ENCODE measurements around the gene NCBP2L.

The NCBP2L gene

DNA sequence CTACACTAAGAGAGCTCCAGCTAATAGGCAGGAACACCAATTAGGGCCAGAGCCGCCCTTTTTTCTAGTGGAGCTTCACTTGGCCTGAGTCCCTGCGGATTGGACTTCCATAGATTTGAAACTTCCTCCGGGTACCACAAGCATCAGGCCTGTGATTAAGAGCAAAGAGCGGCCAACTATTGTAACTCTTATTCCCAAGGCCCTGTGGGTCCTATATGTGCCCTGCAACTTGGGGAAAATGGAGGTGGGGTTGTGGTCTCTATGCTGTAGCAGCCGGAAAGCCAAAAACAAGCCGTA, at the start of gene NCBP2L:
TSS of gene NCBP2L (plus strand) at position 198 of the 297 bp plus-strand sequence. CDS start 16,488 bp downstream, outside the sequence.
- no peak for DNase-seq

DNA sequence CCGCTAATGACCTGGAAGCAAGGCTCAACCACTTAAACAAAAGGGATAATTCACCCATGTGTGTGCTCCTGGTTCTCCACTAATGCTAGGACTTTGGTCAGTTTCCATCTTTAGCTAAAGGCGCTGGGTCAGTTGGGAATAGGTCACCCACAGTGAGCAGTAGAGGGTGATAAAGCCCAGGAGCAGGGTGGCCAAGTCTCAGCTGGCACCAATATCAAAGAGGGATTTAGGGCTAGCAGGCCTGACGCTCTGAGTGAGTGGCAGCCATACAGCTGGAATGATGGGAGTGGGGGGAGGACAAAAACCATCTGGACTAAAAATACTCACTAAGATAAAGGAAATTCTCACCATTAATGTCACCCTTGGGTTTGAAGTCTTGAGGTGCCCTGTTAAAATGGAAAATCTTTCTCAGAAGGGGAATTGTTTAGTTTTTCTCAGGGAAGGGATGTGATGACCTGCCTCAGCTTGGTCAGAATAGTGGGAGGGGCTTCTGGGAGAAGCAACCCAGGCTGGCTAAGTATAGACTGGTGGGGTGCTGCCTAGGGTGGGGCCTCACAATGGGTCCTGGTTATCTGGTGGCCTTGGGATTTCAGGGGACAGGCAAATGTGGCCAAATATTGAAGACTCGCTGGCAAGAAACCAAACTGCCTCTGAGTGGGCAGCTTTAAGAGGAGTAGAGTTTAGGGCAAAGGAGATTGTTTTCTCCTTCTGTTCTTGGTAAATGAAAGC, 49.0 kb upstream of the NCBP2L start:
- no peak for DNase-seq

GRCh38 chrX:107729558-107730297, 47.8 kb upstream of the NCBP2L start:
- peak; percentile 9 for DNase-seq

DNA sequence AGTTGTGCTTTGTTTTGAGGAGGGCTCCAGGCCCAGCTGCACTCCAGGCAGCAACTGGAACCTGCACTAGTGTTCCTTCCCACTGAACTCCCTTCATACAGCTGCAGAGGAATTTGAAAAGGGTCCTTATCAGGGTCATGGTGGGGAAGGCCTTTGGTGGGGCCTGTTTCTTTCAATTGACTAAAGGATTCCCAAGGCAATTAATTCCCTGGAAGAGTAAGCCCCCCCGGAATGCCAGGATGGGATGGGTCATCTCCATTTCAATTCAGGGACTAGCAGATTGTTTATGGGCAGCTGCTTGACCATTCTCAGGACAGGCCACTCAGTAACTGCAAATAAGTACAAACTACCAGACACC, 47.3 kb upstream of the NCBP2L start:
- no peak for DNase-seq

- no peak for DNase-seq
Observed at GRCh38 chrX:107730991-107731766, 46.4 kb upstream of the NCBP2L start.

- no peak for DNase-seq
Observed at GRCh38 chrX:107731831-107732502, 45.6 kb upstream of the NCBP2L start.

- no peak for DNase-seq
Observed at GRCh38 chrX:107733686-107734085, 43.8 kb upstream of the NCBP2L start.

- DNase-seq = no peak
Observed at GRCh38 chrX:107734646-107735045, 42.9 kb upstream of the NCBP2L start.

DNA sequence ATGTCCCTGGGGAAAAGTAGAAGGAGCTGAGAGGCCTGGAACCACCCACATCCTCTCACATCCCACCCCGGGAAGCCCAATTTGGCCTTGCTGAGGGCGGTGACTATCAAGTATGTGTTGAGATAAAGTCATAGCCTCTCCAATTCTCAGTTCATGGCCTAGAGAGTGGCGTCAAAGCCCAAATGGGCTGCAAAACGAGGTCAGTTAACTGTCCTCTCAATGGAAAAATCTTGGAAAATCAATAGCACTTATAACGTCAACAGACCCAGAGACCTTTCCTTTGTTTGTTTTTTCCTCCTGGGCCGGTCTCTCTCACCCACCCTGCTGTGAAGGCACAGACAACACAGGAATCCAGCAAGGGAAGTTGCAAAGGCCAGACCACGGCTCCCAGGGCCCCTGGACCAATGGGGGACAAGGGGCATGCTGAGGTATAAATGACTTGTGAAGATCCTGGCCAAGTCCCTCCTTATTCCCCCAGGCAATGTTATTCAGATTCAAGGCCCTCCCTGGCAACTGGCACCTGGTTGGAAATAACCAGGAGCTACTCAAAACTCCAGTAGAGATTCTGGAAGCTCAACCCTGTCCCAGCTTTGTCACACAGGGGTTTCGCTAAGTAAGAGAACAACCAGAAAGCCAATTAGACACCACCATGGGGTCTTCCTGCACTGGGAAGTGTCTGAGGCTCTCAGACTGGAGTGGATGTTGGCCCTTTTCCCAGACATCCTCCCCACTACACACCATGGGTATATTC, 40.6 kb upstream of the NCBP2L start:
- no peak for DNase-seq

DNA sequence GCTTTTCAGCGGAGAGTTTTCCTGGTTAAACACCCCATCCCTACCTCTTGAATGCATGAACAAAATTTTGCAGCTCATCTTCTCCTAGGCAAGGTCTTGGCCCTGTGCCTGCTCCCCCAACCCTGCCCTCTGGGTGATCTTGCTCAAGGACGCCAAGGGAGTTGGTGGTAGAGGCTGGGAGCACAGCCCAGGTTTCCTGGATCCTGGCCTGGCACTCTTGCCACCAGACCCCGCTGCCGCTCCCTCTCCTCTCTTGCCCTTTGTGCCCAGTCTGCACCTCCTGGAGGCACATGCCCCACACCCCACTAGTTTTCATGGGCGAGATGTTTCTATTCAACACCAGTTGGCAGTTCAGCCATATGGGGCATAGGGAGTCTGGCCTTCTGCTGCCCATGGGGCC, 39.3 kb upstream of the NCBP2L start:
- no peak for DNase-seq

- no peak for DNase-seq
Observed at GRCh38 chrX:107738768-107739167, 38.8 kb upstream of the NCBP2L start.

DNA sequence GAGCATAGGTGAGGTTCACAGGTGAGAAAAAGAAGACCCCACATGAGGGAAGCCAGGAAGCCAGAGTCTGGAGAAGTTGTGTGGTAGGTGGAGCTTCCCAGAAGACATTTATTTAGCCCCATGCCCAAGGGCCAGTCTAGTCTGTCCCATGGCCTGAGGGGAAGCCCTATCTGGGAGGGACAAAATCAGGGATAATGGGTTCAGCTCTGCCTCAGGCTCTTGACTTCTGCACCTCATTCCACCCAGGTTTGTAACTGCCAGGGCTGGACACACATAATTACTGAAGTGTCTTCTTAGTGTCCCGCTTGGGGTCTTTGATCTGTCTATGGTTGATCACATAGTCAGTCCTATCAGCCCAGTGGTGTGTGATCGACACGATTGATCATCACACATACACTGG, 38.0 kb upstream of the NCBP2L start:
- no peak for DNase-seq

- DNase-seq = peak; percentile 2
Observed at GRCh38 chrX:107741404-107741790, 36.1 kb upstream of the NCBP2L start.

DNA sequence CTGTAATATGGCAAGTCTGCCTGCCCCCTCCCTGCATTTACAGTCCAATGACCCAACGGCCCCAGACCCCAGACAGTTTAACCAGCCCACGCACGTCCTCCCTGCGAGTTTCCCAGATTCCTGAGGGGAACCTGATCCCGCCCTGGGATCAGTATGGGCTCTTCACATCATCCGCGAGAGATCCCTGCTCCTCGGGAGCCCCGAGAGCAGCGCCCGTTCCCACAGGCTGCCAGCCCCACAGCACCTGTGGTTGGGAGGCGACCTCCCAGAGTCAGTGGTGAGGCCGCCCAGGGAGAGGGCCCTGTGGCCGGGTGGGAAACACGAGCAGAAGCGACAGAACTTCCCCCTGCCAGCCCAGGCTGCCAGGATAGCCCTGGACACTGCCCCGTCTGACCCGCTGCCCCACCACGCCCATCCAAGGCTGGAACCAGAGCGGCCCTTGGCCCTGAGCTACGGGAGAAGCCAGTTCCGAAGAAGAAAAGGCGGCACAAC, 34.8 kb upstream of the NCBP2L start:
- no peak for DNase-seq

DNA sequence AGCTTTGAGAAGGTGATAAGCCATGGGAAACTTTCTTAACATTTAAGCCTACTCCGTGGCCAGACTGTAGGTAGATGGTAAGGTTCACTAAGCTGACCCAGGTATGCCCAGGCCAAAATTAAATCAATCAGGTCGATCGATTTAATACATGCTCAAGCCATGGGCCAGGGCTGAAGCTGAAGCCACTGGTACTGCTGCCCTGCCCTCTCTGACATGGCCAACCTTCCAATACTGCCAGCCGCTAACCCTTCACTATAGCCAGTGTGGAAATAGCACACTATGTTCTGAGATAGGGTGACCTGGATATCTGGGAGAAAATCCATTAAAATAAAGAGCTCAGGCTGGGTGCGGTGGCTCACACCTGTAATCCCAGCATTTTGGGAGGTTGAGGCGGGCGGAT, 33.5 kb upstream of the NCBP2L start:
- DNase-seq = no peak

DNA sequence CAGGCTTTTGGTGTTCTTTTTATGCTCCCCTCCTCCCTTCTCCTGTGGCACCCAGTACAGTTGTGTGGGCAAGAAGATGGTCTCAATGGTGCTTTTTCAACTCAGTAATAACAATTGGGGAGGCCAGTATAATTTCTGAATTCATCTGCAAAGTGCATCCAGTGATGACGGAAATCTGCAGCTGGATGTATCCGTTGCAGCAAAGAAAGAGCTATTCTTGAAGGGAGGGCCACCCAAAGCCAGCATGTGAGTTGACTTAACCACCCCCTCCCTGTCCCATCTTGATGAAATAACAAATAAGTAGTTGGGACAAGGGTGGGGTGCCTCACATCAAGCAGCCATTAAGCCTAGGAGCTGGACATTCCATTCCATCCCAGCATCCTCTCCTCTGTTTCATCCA, 32.7 kb upstream of the NCBP2L start:
- no peak for DNase-seq

DNA sequence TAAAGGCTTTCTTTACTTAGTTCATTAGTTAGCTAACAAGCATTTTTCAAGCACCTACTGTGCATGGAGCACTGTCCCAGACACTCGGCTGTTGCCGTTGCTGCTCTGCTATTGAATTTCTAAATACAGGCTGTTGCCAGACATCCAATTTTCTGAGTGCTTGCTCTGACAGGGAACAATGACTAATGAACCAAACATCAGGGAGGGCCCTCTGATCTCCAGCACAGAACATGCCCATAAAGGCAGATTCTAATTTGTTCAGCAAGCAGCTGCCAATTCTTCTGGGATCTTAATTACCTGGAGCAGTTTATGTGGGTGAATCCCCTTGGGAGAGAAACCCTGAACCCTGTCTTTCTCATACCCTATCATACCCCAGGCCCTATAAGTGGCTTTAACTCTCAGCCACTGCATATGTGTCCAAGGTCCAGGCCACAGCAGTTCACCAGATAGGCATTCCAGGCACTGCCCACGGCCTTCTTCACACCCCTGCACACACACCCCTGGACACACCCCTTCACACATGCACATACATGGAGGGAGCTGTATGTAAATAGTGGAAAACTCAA, 29.9 kb upstream of the NCBP2L start:
- no peak for DNase-seq

DNA sequence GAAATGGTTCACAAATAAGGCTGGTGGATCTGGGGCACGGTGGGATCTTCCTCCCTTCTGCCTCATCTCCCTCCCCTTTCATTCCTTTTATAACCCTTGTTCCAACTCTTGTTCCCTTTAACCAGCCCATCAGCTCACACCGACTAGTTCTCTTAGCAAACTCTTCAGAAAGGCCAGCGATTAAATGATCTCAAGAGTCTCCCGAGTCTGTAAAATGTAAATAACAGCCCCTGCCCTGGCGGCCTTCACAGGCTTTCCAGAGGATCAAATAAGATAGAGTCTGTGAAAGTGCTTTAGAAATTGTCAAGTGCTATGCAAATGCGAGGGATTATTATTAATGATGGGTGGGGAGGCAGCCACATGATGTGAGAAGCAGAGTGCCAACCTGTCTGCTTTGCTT, 29.0 kb upstream of the NCBP2L start:
- no peak for DNase-seq

DNA sequence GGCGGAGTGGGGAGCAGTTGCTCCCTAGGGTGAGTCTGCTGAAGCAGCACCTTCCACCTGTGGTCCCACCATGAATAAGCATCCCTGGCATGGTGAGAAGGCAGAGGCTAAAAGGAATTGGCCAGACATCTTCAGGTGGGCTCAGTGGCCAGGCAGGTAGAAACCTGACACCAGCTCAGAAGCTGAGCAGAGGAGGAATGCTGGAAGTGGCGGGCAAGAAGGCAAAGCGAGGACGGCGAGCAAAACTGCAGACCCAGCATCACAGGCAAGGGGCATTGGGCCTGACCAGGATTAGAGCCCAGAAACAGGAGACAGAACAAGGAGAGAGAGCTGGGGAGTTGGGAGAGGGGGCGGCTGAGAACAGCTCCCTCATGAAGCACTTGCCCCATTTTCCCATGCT, 27.3 kb upstream of the NCBP2L start:
- DNase-seq = no peak

DNA sequence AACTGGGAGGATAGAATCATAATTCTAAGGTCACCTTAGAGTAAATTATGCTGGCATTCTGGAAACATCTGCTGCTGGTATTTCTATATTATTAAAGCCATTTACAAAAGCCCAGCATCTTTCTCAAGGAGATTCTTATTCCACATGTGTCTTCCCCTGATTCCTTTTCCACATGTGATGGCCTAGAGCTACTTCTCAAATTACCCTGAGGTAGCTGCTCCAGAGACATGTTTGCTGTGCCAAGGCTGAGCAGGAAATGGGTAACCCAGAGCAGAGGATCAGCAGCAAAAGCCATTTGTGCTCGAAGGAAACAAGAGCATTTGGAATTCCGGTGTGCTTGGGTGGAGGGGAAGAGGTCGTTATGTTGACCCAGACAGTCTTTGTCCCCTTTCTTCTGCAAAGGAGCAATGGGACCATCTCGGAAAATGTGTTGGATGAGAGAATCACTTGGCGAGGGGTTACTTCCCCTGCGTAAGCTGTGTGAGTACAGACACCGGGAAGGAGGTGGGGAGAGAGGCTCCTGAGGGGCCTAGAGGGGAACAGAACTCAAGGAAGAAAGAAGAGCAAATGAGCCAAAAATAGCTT, 26.6 kb upstream of the NCBP2L start:
- no peak for DNase-seq

DNA sequence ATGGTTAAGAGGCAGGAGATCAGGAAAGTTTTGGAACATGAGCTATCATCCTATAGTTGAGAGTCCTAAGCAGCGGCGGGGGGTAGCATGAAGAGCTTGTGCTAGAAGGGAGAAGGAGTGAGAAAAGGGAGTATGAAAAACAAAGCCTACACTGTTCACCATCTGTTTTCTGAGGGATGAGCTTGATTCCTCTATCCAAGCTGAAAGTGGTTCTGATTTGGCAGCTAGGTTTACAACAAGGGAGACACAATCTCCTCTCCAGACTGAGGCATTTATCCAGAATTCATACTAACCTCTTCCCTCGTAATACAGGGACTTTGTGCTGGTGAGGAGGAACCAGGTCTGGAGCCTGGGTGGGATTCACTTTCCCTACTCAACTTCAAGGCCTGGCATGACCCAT, 25.5 kb upstream of the NCBP2L start:
- DNase-seq = no peak

- DNase-seq = no peak
Observed at GRCh38 chrX:107752714-107753113, 24.8 kb upstream of the NCBP2L start.
